ENCODE data around the gene DRAM2.
"Not testable (repeated sequence)": the region's sequence is repeated elsewhere in the genome, so short reads cannot be mapped to it uniquely, and the experiment has no call there.

The DRAM2 gene

GRCh38 chr1:111142356-111142975 lies 2.6 kb upstream of the DRAM2 start:
- DNase-seq (ENCODE audit: low spot score): no peak

- no peak for DNase-seq (ENCODE audit: low spot score)
These were observed 1.6 kb upstream of the DRAM2 start for GRCh38 chr1:111141245-111142220.

- peak; percentile 37 for DNase-seq (ENCODE audit: low spot score)
These were observed 731 bp upstream of the DRAM2 start for GRCh38 chr1:111140680-111140967.

GRCh38 chr1:111139324-111139955 lies 453 bp downstream of the DRAM2 start:
- peak; percentile 62 for DNase-seq (ENCODE audit: low spot score)

GRCh38 chr1:111133866-111134265 lies 6.0 kb downstream of the DRAM2 start:
- DNase-seq (ENCODE audit: low spot score): no peak

- DNase-seq (ENCODE audit: low spot score): no peak
These were observed 8.2 kb downstream of the DRAM2 start for GRCh38 chr1:111131693-111132092.

GRCh38 chr1:111129376-111129775 lies 10.5 kb downstream of the DRAM2 start:
- no peak for DNase-seq (ENCODE audit: low spot score)

- peak; percentile 56 for DNase-seq (ENCODE audit: low spot score)
These were observed 11.8 kb downstream of the DRAM2 start for GRCh38 chr1:111127923-111128643.

GRCh38 chr1:111126354-111126753 lies 13.5 kb downstream of the DRAM2 start:
- DNase-seq (ENCODE audit: low spot score): no peak

- DNase-seq (ENCODE audit: low spot score): no peak
These were observed 23.4 kb downstream of the DRAM2 start for GRCh38 chr1:111116496-111116895.

- DNase-seq (ENCODE audit: low spot score): no peak
These were observed 29.5 kb downstream of the DRAM2 start for GRCh38 chr1:111110197-111110899.

GRCh38 chr1:111104981-111105380 lies 34.9 kb downstream of the DRAM2 start:
- no peak for DNase-seq (ENCODE audit: low spot score)

GRCh38 chr1:111101854-111102642 lies 37.8 kb downstream of the DRAM2 start:
- no peak for DNase-seq (ENCODE audit: low spot score)

GRCh38 chr1:111099289-111099688 lies 40.6 kb downstream of the DRAM2 start:
- no peak for DNase-seq (ENCODE audit: low spot score)

- DNase-seq (ENCODE audit: low spot score): no peak
These were observed 42.4 kb downstream of the DRAM2 start for GRCh38 chr1:111097356-111098099.

GRCh38 chr1:111095421-111095820 lies 44.5 kb downstream of the DRAM2 start:
- not testable (repeated sequence) for DNase-seq (ENCODE audit: low spot score)

GRCh38 chr1:111089638-111090037 lies 50.3 kb downstream of the DRAM2 start:
- no peak for DNase-seq (ENCODE audit: low spot score)

GRCh38 chr1:111085676-111086075 lies 54.2 kb downstream of the DRAM2 start:
- no peak for DNase-seq (ENCODE audit: low spot score)

GRCh38 chr1:111084999-111085398 lies 54.9 kb downstream of the DRAM2 start:
- DNase-seq (ENCODE audit: low spot score): no peak
